WTC11 (cell line): ENCODE results near the gene CNTN5.

Experiments used
- RELA ChIP-seq: sonication (generic); formaldehyde crosslinking; IDR thresholded peaks from 2 replicates; pipeline ENCODE4 v1.8.1; 2022; ENCODE audit warnings: missing genetic modification reagents, mild to moderate bottlenecking, borderline replicate concordance
- TF ChIP-seq, protein P1 (sequence below): fragments of 200-600 bp; IDR thresholded peaks from 2 replicates; pipeline ENCODE4 v1.8.0; 2022; ENCODE audit warnings: antibody characterized with exemption

DNA sequence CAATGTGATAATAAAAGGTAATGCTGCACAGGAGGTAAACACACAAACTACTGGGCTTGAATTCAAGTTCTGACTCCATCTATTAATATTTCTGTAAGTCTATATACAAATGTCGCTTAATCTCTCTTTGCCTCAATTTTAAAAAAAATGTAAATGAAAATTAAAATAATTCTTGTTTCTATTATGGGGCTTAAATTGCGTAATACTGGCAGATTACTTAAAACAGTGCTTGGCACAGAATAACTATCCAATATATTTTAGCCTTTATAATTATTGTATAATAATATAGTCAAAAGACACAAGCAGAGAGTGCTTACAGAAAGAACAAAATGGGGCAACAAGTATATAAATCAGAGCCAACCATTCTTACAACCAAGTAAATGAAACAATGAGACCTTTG, 489.1 kb downstream of the CNTN5 start:
- TF ChIP-seq, protein P1, sequence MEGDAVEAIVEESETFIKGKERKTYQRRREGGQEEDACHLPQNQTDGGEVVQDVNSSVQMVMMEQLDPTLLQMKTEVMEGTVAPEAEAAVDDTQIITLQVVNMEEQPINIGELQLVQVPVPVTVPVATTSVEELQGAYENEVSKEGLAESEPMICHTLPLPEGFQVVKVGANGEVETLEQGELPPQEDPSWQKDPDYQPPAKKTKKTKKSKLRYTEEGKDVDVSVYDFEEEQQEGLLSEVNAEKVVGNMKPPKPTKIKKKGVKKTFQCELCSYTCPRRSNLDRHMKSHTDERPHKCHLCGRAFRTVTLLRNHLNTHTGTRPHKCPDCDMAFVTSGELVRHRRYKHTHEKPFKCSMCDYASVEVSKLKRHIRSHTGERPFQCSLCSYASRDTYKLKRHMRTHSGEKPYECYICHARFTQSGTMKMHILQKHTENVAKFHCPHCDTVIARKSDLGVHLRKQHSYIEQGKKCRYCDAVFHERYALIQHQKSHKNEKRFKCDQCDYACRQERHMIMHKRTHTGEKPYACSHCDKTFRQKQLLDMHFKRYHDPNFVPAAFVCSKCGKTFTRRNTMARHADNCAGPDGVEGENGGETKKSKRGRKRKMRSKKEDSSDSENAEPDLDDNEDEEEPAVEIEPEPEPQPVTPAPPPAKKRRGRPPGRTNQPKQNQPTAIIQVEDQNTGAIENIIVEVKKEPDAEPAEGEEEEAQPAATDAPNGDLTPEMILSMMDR: no peak
- no peak for TF ChIP-seq RELA (CRISPR knock-in tag)
